Renal cortical epithelial cell (primary cell): ENCODE measurements around the gene IRF2BP2. TPM values are rescaled to one million over a fixed set of nuclear protein-coding genes. Genes with fewer than 3 reads are reported as not detected.

ENCODE experiments used
- DNase-seq: peaks from one replicate; pipeline ENCODE4 v3.0.0-alpha.2; 2011; ENCODE audit warnings: low read depth
- total RNA-seq: library from RNA; depleted of rRNA; stranded (reverse); fragments of >200 nt; gene quantifications from 2 replicates; pipeline ENCODE4 v1.2.3, GENCODE V29; 2014

Gene IRF2BP2
- total RNA-seq, 1 donor from 2014 or later: 79.6 TPM

GRCh38 chr1:234558330-234558836, 51.6 kb downstream of the IRF2BP2 start:
- no peak for DNase-seq

- no peak for DNase-seq
Measured at GRCh38 chr1:234556245-234556943, 53.6 kb downstream of the IRF2BP2 start.

- no peak for DNase-seq
Measured at GRCh38 chr1:234555390-234556024, 54.5 kb downstream of the IRF2BP2 start.

GRCh38 chr1:234554698-234555311, 55.2 kb downstream of the IRF2BP2 start:
- DNase-seq: no peak

Other genes starting within 250 kb of the IRF2BP2 start
- gene COA6, start 236.7 kb downstream of the IRF2BP2 start, total RNA-seq: 11.5 and 24.0 TPM in 2 replicates
- 20.6 and 26.2 TPM in 2 replicates for gene TARBP1, start 131.0 kb downstream of the IRF2BP2 start, total RNA-seq